HK-2 (cell line): Measurements from ENCODE around the gene CXCL10.
"Not testable (repeated sequence)": the region's sequence is repeated elsewhere in the genome, so short reads cannot be mapped to it uniquely, and the experiment has no call there.

ENCODE experiments used
- DNase-seq: peaks from one replicate; pipeline ENCODE4 v3.0.0-alpha.2; 2018; ENCODE audit not compliant: unreplicated experiment

CXCL10 gene

GRCh38 chr4:76028350-76028765, 5.1 kb upstream of the CXCL10 start:
- no peak for DNase-seq

GRCh38 chr4:76024065-76024464, 768 bp upstream of the CXCL10 start:
- no peak for DNase-seq

GRCh38 chr4:76022677-76023076, 620 bp downstream of the CXCL10 start:
- no peak for DNase-seq

GRCh38 chr4:76022031-76022430, 1.3 kb downstream of the CXCL10 start:
- DNase-seq = no peak

- no peak for DNase-seq
These were observed 6.1 kb downstream of the CXCL10 start for GRCh38 chr4:76017056-76017686.

GRCh38 chr4:76016393-76016792, 6.9 kb downstream of the CXCL10 start:
- no peak for DNase-seq

GRCh38 chr4:76013540-76013939, 9.8 kb downstream of the CXCL10 start:
- no peak for DNase-seq

GRCh38 chr4:76012388-76012801, 10.9 kb downstream of the CXCL10 start:
- DNase-seq = no peak

GRCh38 chr4:76011700-76012387, 11.5 kb downstream of the CXCL10 start:
- no peak for DNase-seq

GRCh38 chr4:76011018-76011670, 12.2 kb downstream of the CXCL10 start:
- DNase-seq = no peak

GRCh38 chr4:76010576-76010975, 12.7 kb downstream of the CXCL10 start:
- no peak for DNase-seq

GRCh38 chr4:76009311-76009710, 14.0 kb downstream of the CXCL10 start:
- DNase-seq = no peak

- DNase-seq = no peak
These were observed 16.0 kb downstream of the CXCL10 start, which contains the start of gene CXCL9 for GRCh38 chr4:76007089-76007862. Gene CXCL9, minus strand, starts transcription at chr4:76007509. Its CDS starts 60 bp downstream, at chr4:76007449.

GRCh38 chr4:76003620-76004019, 19.7 kb downstream of the CXCL10 start:
- no peak for DNase-seq

- no peak for DNase-seq
These were observed 20.3 kb downstream of the CXCL10 start for GRCh38 chr4:76003035-76003434.

- DNase-seq = no peak
These were observed 21.1 kb downstream of the CXCL10 start for GRCh38 chr4:76002176-76002575.

- no peak for DNase-seq
These were observed 21.6 kb downstream of the CXCL10 start for GRCh38 chr4:76001700-76002099.

GRCh38 chr4:76000279-76000678, 23.0 kb downstream of the CXCL10 start:
- DNase-seq = no peak

GRCh38 chr4:75998525-75999147, 24.7 kb downstream of the CXCL10 start:
- DNase-seq = not testable (repeated sequence)

- no peak for DNase-seq
These were observed 25.4 kb downstream of the CXCL10 start for GRCh38 chr4:75997946-75998345.

- no peak for DNase-seq
These were observed 26.2 kb downstream of the CXCL10 start for GRCh38 chr4:75997081-75997480.

- no peak for DNase-seq
These were observed 27.6 kb downstream of the CXCL10 start for GRCh38 chr4:75995727-75996126.
